Hepatocyte (in vitro differentiated cells): ENCODE measurements around the gene PYGO2. TPM values are rescaled to one million over a fixed set of nuclear protein-coding genes. Genes with fewer than 3 reads are reported as not detected.

ENCODE experiments used
- DNase-seq: peaks from one replicate; pipeline ENCODE4 v3.0.0-alpha.2; 2016; ENCODE audit warnings: low spot score
- H2AFZ ChIP-seq: fragments of 200-600 bp; sonication (generic); 2 replicates; pipeline ENCODE4 v1.6.0; 2016; ENCODE audit warnings: antibody characterized with exemption, mild to moderate bottlenecking
- H3K27ac ChIP-seq: fragments of 200-600 bp; sonication (generic); 2 replicates; pipeline ENCODE4 v1.5.1; 2016; ENCODE audit warnings: mild to moderate bottlenecking
- H3K27me3 ChIP-seq: fragments of 200-600 bp; sonication (generic); 2 replicates; pipeline ENCODE4 v1.6.1; 2016
- H3K36me3 ChIP-seq: fragments of 200-600 bp; sonication (generic); replicated peaks from 2 replicates; pipeline ENCODE4 v1.5.1; 2016; ENCODE audit warnings: low read depth; ENCODE audit not compliant: insufficient read depth
- H3K4me1 ChIP-seq: fragments of 200-600 bp; sonication (generic); 2 replicates; pipeline ENCODE4 v1.5.1; 2016; ENCODE audit warnings: mild to moderate bottlenecking, moderate library complexity; ENCODE audit not compliant: insufficient read depth
- H3K4me2 ChIP-seq: fragments of 200-600 bp; sonication (generic); 2 replicates; pipeline ENCODE4 v1.6.0; 2016
- H3K4me3 ChIP-seq: fragments of 200-600 bp; sonication (generic); 2 replicates; pipeline ENCODE4 v1.5.1; 2016; ENCODE audit warnings: mild to moderate bottlenecking
- H3K79me2 ChIP-seq: fragments of 200-600 bp; sonication (generic); 2 replicates; pipeline ENCODE4 v1.6.0; 2017; ENCODE audit warnings: mild to moderate bottlenecking
- H3K9me2 ChIP-seq: fragments of 200-600 bp; sonication (generic); replicated peaks from 2 replicates; pipeline ENCODE4 v1.6.0; 2017; ENCODE audit warnings: mild to moderate bottlenecking; ENCODE audit not compliant: insufficient read depth
- H3K9me3 ChIP-seq: fragments of 200-600 bp; sonication (generic); 2 replicates; pipeline ENCODE4 v1.5.1; 2016; ENCODE audit warnings: low read depth, mild to moderate bottlenecking
- H4K20me1 ChIP-seq: fragments of 200-600 bp; sonication (generic); 2 replicates; pipeline ENCODE4 v1.6.0; 2016; ENCODE audit warnings: mild to moderate bottlenecking; ENCODE audit not compliant: insufficient read depth, poor library complexity, severe bottlenecking
- EZH2 ChIP-seq: fragments of 200-600 bp; sonication (generic); IDR thresholded peaks from 2 replicates; pipeline ENCODE4 v1.6.1; 2016; ENCODE audit warnings: antibody characterized with exemption, mild to moderate bottlenecking, borderline replicate concordance
- EZH2phosphoT487 ChIP-seq: fragments of 200-600 bp; sonication (generic); IDR thresholded peaks from one replicate; pipeline ENCODE4 v1.6.1; 2018; ENCODE audit warnings: antibody characterized with exemption, mild to moderate bottlenecking, low read depth, moderate library complexity; ENCODE audit not compliant: unreplicated experiment, severe bottlenecking
- WGBS: methylation state at CpG from one replicate; pipeline ENCODE4 v1.1.6; 2016; ENCODE audit warnings: low lambda C conversion rate; ENCODE audit errors: missing lambda C conversion rate; 5-methylcytosine and 5-hydroxymethylcytosine counted together
- polyA plus RNA-seq: library from polyadenylated mRNA; unstranded; fragments of >200 nt; fragmentation: Nextera tagmentation; extraction: Ambion mirVana; gene quantifications from 2 replicates; pipeline ENCODE4 v1.2.1, GENCODE V29; 2016
- total RNA-seq: library from RNA; depleted of rRNA; stranded (reverse); fragments of >200 nt; gene quantifications from 2 replicates; pipeline ENCODE4 v1.2.3, GENCODE V29; 2014
- TF ChIP-seq, protein P1 (sequence below): fragments of 200-600 bp; sonication (generic); IDR thresholded peaks from 2 replicates; pipeline ENCODE4 v1.5.1; 2016; ENCODE audit warnings: antibody characterized with exemption, mild to moderate bottlenecking; ENCODE audit not compliant: poor library complexity

The PYGO2 gene
- total and polyA plus RNA-seq, 2 experiments from 2014 or later = 21.8 to 28.3 TPM

DNA sequence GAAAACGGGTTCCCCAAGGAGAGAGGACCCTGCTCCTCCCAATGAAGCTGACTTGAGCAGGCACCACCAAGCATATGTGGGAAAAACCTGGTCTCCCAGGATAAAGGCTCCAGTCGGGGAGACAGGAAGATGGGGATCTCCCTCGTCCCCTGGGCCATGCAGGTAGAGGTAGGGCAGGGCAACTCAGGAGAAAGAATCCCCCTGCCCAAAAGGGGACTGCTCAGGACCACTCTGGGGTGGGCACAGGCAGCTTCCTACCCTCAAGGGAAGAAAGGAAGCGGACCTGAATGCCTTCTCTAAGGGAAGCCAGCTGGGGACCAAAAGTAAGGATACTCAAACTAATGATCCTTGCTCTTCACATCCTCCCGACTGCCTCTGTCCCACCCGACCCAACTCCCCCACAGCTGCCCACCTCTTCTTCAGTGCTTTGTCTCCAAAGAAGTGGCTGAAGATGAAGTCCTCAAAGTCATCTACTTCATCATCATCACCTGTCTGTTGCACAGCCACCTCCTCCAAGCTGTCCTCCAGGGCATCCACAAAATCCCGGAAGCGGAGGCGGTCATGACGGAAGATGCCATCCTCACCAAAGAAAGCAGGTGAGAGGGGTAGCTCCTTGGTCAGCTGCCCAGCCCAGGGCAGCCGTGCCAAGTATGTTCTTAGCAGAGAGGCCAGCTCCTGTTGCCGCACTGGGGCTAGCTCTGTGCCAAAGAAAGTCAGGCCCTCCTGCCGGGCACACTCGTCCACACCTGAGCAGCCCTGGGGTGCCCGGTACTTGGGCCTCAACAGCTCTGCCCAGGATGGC, 16.2 kb downstream of the PYGO2 start:
- Histone ChIP-seq H3K4me2 (peak overlapping the region; percentile 44), H3K36me3 (no peaks in the 10 kb centered on the region)

GRCh38 chr1:154944401-154945159, 17.0 kb downstream of the PYGO2 start:
- Histone ChIP-seq H3K9me2 (no peaks in the 10 kb centered on the region), H3K9me3 (no peaks in the 10 kb centered on the region), H3K79me2 (no peaks in the 10 kb centered on the region), H3K4me3 (no peak overlapping the region), H3K27me3 (no peaks in the 10 kb centered on the region), H4K20me1 (no peaks in the 10 kb centered on the region), H3K36me3 (no peaks in the 10 kb centered on the region), H3K4me2 (peak overlapping the region; percentile 44), H3K27ac (peak overlapping the region; percentile 93), H2AFZ (no peak overlapping the region), H3K4me1 (peaks cover 20% of the 10 kb centered on the region)
- 50% methylated on average over 9 of the region's 9 CpGs for WGBS
- TF ChIP-seq EZH2 (no peak), EZH2phosphoT487 (no peak)
- TF ChIP-seq, protein P1, sequence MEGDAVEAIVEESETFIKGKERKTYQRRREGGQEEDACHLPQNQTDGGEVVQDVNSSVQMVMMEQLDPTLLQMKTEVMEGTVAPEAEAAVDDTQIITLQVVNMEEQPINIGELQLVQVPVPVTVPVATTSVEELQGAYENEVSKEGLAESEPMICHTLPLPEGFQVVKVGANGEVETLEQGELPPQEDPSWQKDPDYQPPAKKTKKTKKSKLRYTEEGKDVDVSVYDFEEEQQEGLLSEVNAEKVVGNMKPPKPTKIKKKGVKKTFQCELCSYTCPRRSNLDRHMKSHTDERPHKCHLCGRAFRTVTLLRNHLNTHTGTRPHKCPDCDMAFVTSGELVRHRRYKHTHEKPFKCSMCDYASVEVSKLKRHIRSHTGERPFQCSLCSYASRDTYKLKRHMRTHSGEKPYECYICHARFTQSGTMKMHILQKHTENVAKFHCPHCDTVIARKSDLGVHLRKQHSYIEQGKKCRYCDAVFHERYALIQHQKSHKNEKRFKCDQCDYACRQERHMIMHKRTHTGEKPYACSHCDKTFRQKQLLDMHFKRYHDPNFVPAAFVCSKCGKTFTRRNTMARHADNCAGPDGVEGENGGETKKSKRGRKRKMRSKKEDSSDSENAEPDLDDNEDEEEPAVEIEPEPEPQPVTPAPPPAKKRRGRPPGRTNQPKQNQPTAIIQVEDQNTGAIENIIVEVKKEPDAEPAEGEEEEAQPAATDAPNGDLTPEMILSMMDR = no peak
- DNase-seq = peak; percentile 78

More for the DNA sequence above, 16.2 kb downstream of the PYGO2 start:
- Histone ChIP-seq H3K4me3 (no peak overlapping the region), H4K20me1 (no peaks in the 10 kb centered on the region), H3K9me2 (no peaks in the 10 kb centered on the region), H2AFZ (no peak overlapping the region), H3K27ac (peak overlapping the region; percentile 93), H3K4me1 (peaks cover 20% of the 10 kb centered on the region), H3K79me2 (no peaks in the 10 kb centered on the region), H3K27me3 (no peaks in the 10 kb centered on the region), H3K9me3 (no peaks in the 10 kb centered on the region)
- WGBS = 88% methylated on average over 15 of the region's 15 CpGs
- no peak for DNase-seq
- TF ChIP-seq EZH2 (no peak), EZH2phosphoT487 (no peak)
- TF ChIP-seq, protein P1 = no peak

- H3K4me2 ChIP-seq = peak overlapping the region; percentile 36
- H3K79me2 ChIP-seq = no peaks in the 10 kb centered on the region
- no peaks in the 10 kb centered on the region for H3K36me3 ChIP-seq
- no peaks in the 10 kb centered on the region for H3K9me3 ChIP-seq
- H4K20me1 ChIP-seq = no peaks in the 10 kb centered on the region
- DNase-seq = peak; percentile 65
- no peaks in the 10 kb centered on the region for H3K9me2 ChIP-seq
- H3K4me1 ChIP-seq = peaks cover 20% of the 10 kb centered on the region
- H2AFZ ChIP-seq = no peak overlapping the region
- H3K27me3 ChIP-seq = no peaks in the 10 kb centered on the region
- H3K4me3 ChIP-seq = no peak overlapping the region
- 51% methylated on average over 6 of the region's 6 CpGs for WGBS
- H3K27ac ChIP-seq = peak overlapping the region; percentile 93
- no peak for TF ChIP-seq EZH2
- TF ChIP-seq, protein P1 = peak; percentile 74
- no peak for TF ChIP-seq EZH2phosphoT487
Observed at GRCh38 chr1:154943649-154944400, 17.8 kb downstream of the PYGO2 start.
